Spleen (tissue), 11 donors: ENCODE results near the gene NUAK1. TPM values are rescaled to one million over a fixed set of nuclear protein-coding genes. Genes with fewer than 3 reads are reported as not detected.

Experiments
- DNase-seq: peaks from one replicate; pipeline ENCODE4 v3.0.0-alpha.2; 2020
- H3K27ac ChIP-seq, 8 donors: fragments of 200-600 bp; sonication (generic) in 7 of 8; 1 replicate in 4 of 8; 2 replicates in 4 of 8; pipeline versions ENCODE4 v1.5.0 to v1.8.0; 2016 to 2021; ENCODE audit warnings: inconsistent platforms in 4 of 8, mild to moderate bottlenecking in 4 of 8, moderate library complexity in 1 of 8
- H3K27me3 ChIP-seq, 7 donors: fragments of 200-600 bp; sonication (generic) in 6 of 7; replicated peaks in 1 of 7; 1 replicate in 4 of 7; 2 replicates in 3 of 7; pipeline versions ENCODE4 v1.5.0 to v1.8.0; 2016 to 2021; ENCODE audit warnings: inconsistent platforms in 3 of 7, mild to moderate bottlenecking in 1 of 7
- H3K36me3 ChIP-seq, 6 donors: fragments of 200-600 bp; sonication (generic) in 5 of 6; 1 replicate in 4 of 6; 2 replicates in 2 of 6; pipeline versions ENCODE4 v1.5.0 to v1.8.0; 2016 to 2021; ENCODE audit warnings: inconsistent platforms in 2 of 6
- H3K4me1 ChIP-seq, 6 donors: fragments of 200-600 bp; sonication (generic) in 5 of 6; 1 replicate in 3 of 6; 2 replicates in 3 of 6; pipeline versions ENCODE4 v1.5.0 to v1.8.0; 2016 to 2021; ENCODE audit warnings: inconsistent platforms in 3 of 6
- H3K4me3 ChIP-seq, 8 donors: fragments of 200-600 bp; sonication (generic) in 7 of 8; 1 replicate in 4 of 8; 2 replicates in 4 of 8; pipeline versions ENCODE4 v1.5.0 to v1.8.0; 2016 to 2021; ENCODE audit warnings: inconsistent platforms in 4 of 8, mild to moderate bottlenecking in 4 of 8, moderate library complexity in 2 of 8
- H3K9me3 ChIP-seq, 8 donors: fragments of 200-600 bp; sonication (generic) in 7 of 8; 1 replicate in 4 of 8; 2 replicates in 4 of 8; pipeline versions ENCODE4 v1.5.0 to v1.8.0; 2016 to 2021; ENCODE audit warnings: inconsistent platforms in 4 of 8
- CTCF ChIP-seq, 11 experiments: fragments of 200-600 bp in 7 of 11; fragments of 450-650 bp in 4 of 11; sonication (generic) in 4 of 11; IDR thresholded peaks in 8 of 11; conservative IDR thresholded peaks in 3 of 11; 1 replicate in 7 of 11; 2 replicates in 4 of 11; pipeline versions ENCODE4 v1.4.0 to v1.8.0; 2016 to 2021; ENCODE audit warnings: antibody characterized with exemption in 11 of 11, inconsistent platforms in 4 of 11, mild to moderate bottlenecking in 1 of 11
- POLR2A ChIP-seq, 3 donors: fragments of 450-650 bp; IDR thresholded peaks; one replicate each; pipeline ENCODE4 v1.5.1; 2017; ENCODE audit warnings: antibody characterized with exemption in 3 of 3, mild to moderate bottlenecking in 1 of 3
- POLR2AphosphoS5 ChIP-seq, 3 donors: sonication (generic); formaldehyde crosslinking; IDR thresholded peaks; one replicate each; pipeline ENCODE4 v1.5.1; 2017; ENCODE audit warnings: antibody characterized with exemption in 3 of 3
- WGBS, 5 donors: extraction: QIAGEN DNeasy Blood & Tissue Kit in 3 of 5; methylation state at CpG; one replicate each; pipeline versions ENCODE4 v1.1.5 to v1.1.7; 2013 to 2018; 5-methylcytosine and 5-hydroxymethylcytosine counted together
- intact Hi-C: fragments of 100-400 bp; cut with DNase I; formaldehyde crosslinking; loops from one replicate; pipeline ENCODE4 v1.15.0; 2023; ENCODE audit warnings: low total_unique reads
- polyA plus RNA-seq, 3 donors: library from polyadenylated mRNA; stranded (reverse); fragments of 200-250 nt; gene quantifications; one replicate each; pipeline ENCODE4 v1.2.1, GENCODE V29; 2013
- total RNA-seq, 7 donors: library from RNA; depleted of rRNA in 3 of 7; stranded (reverse); fragments of >200 nt in 3 of 7; fragmentation: NEBNext Ultra II Directional in 4 of 7; extraction: Animal tissue kit (Norgen Biotek cat#: 25700) in 4 of 7; gene quantifications; one replicate each; pipeline versions ENCODE4 v1.1.0 to v1.2.1, GENCODE V29; 2016 to 2021
- donor health status: healthy with polysubstance abuse.
- donor health status: DM: no; HTN: no; CAD: no; lungs with moderate emphysema.
- donor health status: DM: no; HTN: no; CAD: no.
- donor health status: Bipolar disorder and iron deficiency.
- donor health status: healthy.
- donor health status: DM: no; HTN: no; CAD: no.
- donor health status: DM: yes; HTN: yes; CAD: no.

The NUAK1 gene
- total and polyA plus RNA-seq, 10 donors = 0.20 to 3.3 (median 1.2) TPM

GRCh38 chr12:106035421-106035820 is 103.3 kb downstream of the NUAK1 start:
- Histone ChIP-seq H3K27me3 (peaks cover 0 to 30% (median 0%) of the 10 kb centered on the region in 7 donors), H3K4me3 (no peak overlapping the region), H3K27ac (no peak overlapping the region), H3K36me3 (no peaks in the 10 kb centered on the region), H3K9me3 (no peaks in the 10 kb centered on the region), H3K4me1 (no peaks in the 10 kb centered on the region)
- DNase-seq = no peak
- TF ChIP-seq CTCF (IDR thresholded peaks at IDR 0.05 in 8 of 11, conservative IDR thresholded peaks at IDR 0.05 in 3 of 11) (no peak), POLR2AphosphoS5 (IDR thresholded peaks at IDR 0.05) (no peak), POLR2A (IDR thresholded peaks at IDR 0.05) (no peak)
- intact Hi-C loops = no loop called here
- 89 to 96% (median 92%) methylated on average over 5 of the region's 5 CpGs for WGBS, 5 donors

GRCh38 chr12:106034316-106034715 is 104.4 kb downstream of the NUAK1 start:
- peaks cover 0 to 21% (median 0%) of the 10 kb centered on the region in 7 donors for H3K27me3 ChIP-seq
- H3K4me3 ChIP-seq = no peak overlapping the region
- intact Hi-C loops = no loop called here
- no peak overlapping the region for H3K27ac ChIP-seq
- WGBS, 5 donors = 87 to 93% (median 92%) methylated on average over 4 of the region's 4 CpGs
- no peak for TF ChIP-seq POLR2A (IDR thresholded peaks at IDR 0.05)
- no peak for TF ChIP-seq CTCF (IDR thresholded peaks at IDR 0.05 in 8 of 11, conservative IDR thresholded peaks at IDR 0.05 in 3 of 11)
- no peak for TF ChIP-seq POLR2AphosphoS5 (IDR thresholded peaks at IDR 0.05)
- no peaks in the 10 kb centered on the region for H3K9me3 ChIP-seq
- no peaks in the 10 kb centered on the region for H3K4me1 ChIP-seq
- DNase-seq = no peak
- no peaks in the 10 kb centered on the region for H3K36me3 ChIP-seq

- Histone ChIP-seq H3K4me3 (no peak overlapping the region), H3K27me3 (peaks cover 0 to 10% (median 0%) of the 10 kb centered on the region in 7 donors), H3K36me3 (no peaks in the 10 kb centered on the region), H3K4me1 (no peaks in the 10 kb centered on the region), H3K9me3 (no peaks in the 10 kb centered on the region), H3K27ac (no peak overlapping the region)
- intact Hi-C loops = no loop called here
- TF ChIP-seq POLR2AphosphoS5 (IDR thresholded peaks at IDR 0.05) (no peak), POLR2A (IDR thresholded peaks at IDR 0.05) (no peak)
- WGBS, 5 donors = 73 to 96% (median 92%) methylated on average over 4 of the region's 4 CpGs
- DNase-seq = no peak
Measured at GRCh38 chr12:106033161-106033675, 105.5 kb downstream of the NUAK1 start.

- Histone ChIP-seq H3K27ac (no peak overlapping the region), H3K4me1 (no peaks in the 10 kb centered on the region), H3K27me3 (peaks cover 0 to 10% (median 0%) of the 10 kb centered on the region in 7 donors), H3K9me3 (no peaks in the 10 kb centered on the region), H3K36me3 (no peaks in the 10 kb centered on the region), H3K4me3 (no peak overlapping the region)
- no peak for DNase-seq
- intact Hi-C loops = no loop called here
- no peak for TF ChIP-seq POLR2AphosphoS5 (IDR thresholded peaks at IDR 0.05)
- no peak for TF ChIP-seq CTCF (IDR thresholded peaks at IDR 0.05 in 8 of 11, conservative IDR thresholded peaks at IDR 0.05 in 3 of 11)
Measured at GRCh38 chr12:106032623-106032925, 106.2 kb downstream of the NUAK1 start.
